ENCODE data around the gene ABCA6.

Gene ABCA6

DNA sequence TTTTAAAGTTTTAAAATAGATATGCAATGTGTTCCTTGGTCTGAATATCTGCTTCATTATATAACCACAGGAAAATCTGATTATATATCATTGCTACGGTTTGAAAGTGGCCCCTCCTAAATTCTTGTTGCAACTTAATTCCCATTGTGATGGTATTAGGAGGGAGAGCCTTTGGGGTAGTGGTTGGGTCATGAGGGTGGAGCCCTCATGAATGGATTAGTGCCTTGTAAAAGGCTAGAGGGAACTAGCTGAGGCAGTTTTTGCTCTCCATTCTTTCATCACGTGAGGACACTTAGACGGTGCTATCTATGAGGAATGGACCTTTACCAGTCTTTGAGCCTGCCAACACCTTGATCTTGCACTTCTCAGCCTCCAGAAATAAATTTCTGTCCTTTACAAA is 7.6 kb downstream of the ABCA6 start:
- no CpG with 5 or more reads among the region's 3 CpGs for whole genome bisulfite sequencing (ENCODE audit: insufficient coverage, insufficient read length)
- no peaks in the 10 kb centered on the region for H3K4me1 ChIP-seq (ENCODE audit: control insufficient read depth, insufficient read depth, low read length)
- H3K27ac ChIP-seq (ENCODE audit: low read length): no peak overlapping the region
- H3K36me3 ChIP-seq (ENCODE audit: control insufficient read depth, insufficient read depth, low read length): no peaks in the 10 kb centered on the region
- H3K4me3 ChIP-seq (ENCODE audit: low read length): no peak overlapping the region
- H3K27me3 ChIP-seq (ENCODE audit: control insufficient read depth, insufficient read depth, low read length): no peaks in the 10 kb centered on the region
- DNase-seq (ENCODE audit: low read depth, low spot score): no peak
- no peaks in the 10 kb centered on the region for H3K9me3 ChIP-seq (ENCODE audit: control insufficient read depth, insufficient read depth, low read length)

DNA sequence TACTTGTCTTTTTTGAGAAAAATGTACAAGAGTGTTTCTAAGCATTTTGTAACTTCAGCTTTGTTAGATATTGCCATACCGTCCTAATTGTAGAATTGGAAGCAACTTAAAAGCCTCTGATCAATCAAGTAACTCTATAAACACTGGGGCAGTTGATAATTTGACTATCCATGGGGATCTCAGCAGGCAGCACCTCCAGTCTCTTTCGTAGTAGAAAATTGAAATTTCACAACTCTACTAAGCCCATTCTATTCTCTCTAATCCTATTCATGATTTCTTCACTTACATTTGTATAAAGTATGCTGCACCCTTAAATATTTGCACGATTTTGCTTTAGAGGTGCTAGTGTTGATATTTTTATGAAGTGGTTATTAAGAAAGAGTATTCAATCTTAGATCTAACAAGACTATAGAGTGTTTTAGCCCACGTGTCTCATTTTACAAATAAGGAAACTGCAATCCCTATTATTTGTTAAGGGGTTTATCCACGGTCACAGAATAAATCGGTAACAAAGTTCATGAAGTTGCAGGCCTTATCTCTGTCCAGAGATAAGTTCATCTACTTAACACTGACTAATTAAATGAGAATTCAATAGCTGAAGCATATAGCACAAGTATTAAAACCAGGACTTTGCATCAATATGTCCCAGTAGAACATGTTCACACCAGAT is 10.9 kb downstream of the ABCA6 start:
- Histone ChIP-seq H3K36me3 (ENCODE audit: control insufficient read depth, insufficient read depth, low read length) (no peaks in the 10 kb centered on the region), H3K27ac (ENCODE audit: low read length) (no peak overlapping the region), H3K27me3 (ENCODE audit: control insufficient read depth, insufficient read depth, low read length) (no peaks in the 10 kb centered on the region), H3K4me3 (ENCODE audit: low read length) (no peak overlapping the region), H3K4me1 (ENCODE audit: control insufficient read depth, insufficient read depth, low read length) (no peaks in the 10 kb centered on the region), H3K9me3 (ENCODE audit: control insufficient read depth, insufficient read depth, low read length) (no peaks in the 10 kb centered on the region)
- DNase-seq (ENCODE audit: low read depth, low spot score): no peak
- WGBS (ENCODE audit: insufficient coverage, insufficient read length): no CpG with 5 or more reads among the region's 6 CpGs

DNA sequence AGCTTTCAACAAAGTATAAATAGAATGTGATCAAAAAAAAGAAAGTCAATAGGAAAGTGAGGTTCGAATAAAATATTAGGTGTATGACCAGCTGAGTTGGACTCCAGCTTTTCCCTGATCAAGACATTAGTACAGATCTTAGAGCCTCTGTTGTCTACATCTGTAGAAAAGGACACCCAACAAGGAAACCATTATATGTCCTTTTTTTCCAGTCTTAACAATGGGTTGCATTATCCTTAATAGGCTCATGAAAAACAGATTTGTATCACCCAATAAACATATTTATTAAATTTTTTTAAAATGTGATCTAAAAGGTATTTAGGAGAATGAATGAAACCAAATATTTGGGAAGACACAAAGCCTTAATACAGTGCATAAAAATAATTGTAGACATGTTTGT is 18.1 kb downstream of the ABCA6 start:
- WGBS (ENCODE audit: insufficient coverage, insufficient read length): no CpG with 5 or more reads among the region's 1 CpG
- H3K36me3 ChIP-seq (ENCODE audit: control insufficient read depth, insufficient read depth, low read length): no peaks in the 10 kb centered on the region

DNA sequence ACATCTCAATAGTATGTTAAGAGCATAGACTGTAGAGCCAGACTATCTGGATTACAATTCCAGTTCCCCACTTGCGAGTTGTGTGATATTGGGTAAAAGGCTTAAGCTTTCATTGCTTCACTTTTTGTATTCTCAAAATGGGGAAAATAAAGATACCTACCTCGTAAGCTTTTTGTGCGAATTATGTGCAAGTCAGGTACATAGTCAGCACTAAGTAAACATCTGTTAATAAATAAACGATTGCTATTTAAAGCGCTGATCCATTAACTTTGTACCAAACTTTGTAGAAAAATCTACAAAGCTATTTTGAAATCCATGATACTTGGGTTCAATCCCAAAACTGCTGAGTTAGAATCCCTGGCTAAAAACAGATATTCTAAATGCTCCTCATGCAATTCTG is 19.6 kb downstream of the ABCA6 start:
- no peak overlapping the region for H3K4me3 ChIP-seq (ENCODE audit: low read length)
- WGBS (ENCODE audit: insufficient coverage, insufficient read length): no CpG with 5 or more reads among the region's 5 CpGs
- H3K27ac ChIP-seq (ENCODE audit: low read length): no peak overlapping the region

More for the DNA sequence above, 18.1 kb downstream of the ABCA6 start:
- H3K4me1 ChIP-seq (ENCODE audit: control insufficient read depth, insufficient read depth, low read length): no peaks in the 10 kb centered on the region
- H3K9me3 ChIP-seq (ENCODE audit: control insufficient read depth, insufficient read depth, low read length): no peaks in the 10 kb centered on the region
- no peak for DNase-seq (ENCODE audit: low read depth, low spot score)
- no peak overlapping the region for H3K4me3 ChIP-seq (ENCODE audit: low read length)
- H3K27ac ChIP-seq (ENCODE audit: low read length): no peak overlapping the region
- no peaks in the 10 kb centered on the region for H3K27me3 ChIP-seq (ENCODE audit: control insufficient read depth, insufficient read depth, low read length)

DNA sequence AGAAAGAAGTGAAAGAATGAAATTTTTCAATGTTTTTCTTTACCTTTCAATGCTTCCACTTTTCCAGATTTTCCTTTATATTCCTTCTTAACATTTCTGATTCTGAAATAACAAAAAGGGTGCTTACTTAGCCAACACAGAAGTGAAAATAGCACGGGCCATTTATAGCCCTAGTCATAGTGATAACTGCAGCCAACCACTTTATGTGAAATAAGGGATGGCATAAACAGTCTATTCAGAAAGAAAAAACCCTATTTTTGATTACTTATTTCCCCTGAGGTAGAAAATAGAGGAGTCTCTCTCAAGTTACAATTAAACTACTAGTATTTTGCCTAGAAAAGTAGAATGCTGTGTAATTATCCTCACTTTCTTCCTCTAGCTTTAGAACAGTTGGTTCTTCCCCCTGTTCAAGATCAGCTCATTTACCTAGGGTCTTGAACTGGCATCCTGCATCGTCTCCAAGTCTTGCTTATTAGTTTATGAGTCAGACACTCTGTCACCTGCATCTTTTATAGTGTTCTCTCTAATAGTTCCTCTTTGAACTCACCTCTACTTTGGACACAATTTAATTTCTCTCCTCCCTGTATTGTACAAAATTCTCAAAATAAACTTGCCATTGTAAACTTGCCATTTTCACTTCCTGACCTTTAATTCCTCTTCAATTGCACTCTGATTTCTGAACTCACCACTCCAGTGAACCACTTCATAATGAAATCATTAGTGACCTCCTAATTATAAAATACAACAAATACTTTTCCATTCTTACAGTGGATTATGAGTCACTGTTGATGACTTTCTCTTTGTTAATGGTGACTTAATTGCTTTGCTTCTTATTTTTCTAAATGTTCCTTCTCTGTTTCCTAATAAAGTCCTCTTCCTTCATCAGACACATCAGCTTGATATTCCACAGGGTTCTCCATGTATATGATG is 23.6 kb downstream of the ABCA6 start:
- Histone ChIP-seq H3K27ac (ENCODE audit: low read length) (no peak overlapping the region), H3K4me1 (ENCODE audit: control insufficient read depth, insufficient read depth, low read length) (no peaks in the 10 kb centered on the region), H3K9me3 (ENCODE audit: control insufficient read depth, insufficient read depth, low read length) (no peaks in the 10 kb centered on the region), H3K36me3 (ENCODE audit: control insufficient read depth, insufficient read depth, low read length) (no peaks in the 10 kb centered on the region), H3K4me3 (ENCODE audit: low read length) (no peak overlapping the region), H3K27me3 (ENCODE audit: control insufficient read depth, insufficient read depth, low read length) (no peaks in the 10 kb centered on the region)
- WGBS (ENCODE audit: insufficient coverage, insufficient read length): no CpG with 5 or more reads among the region's 2 CpGs
- no peak for DNase-seq (ENCODE audit: low read depth, low spot score)

More for the DNA sequence above, 19.6 kb downstream of the ABCA6 start:
- Histone ChIP-seq H3K27me3 (ENCODE audit: control insufficient read depth, insufficient read depth, low read length) (no peaks in the 10 kb centered on the region), H3K36me3 (ENCODE audit: control insufficient read depth, insufficient read depth, low read length) (no peaks in the 10 kb centered on the region), H3K4me1 (ENCODE audit: control insufficient read depth, insufficient read depth, low read length) (no peaks in the 10 kb centered on the region), H3K9me3 (ENCODE audit: control insufficient read depth, insufficient read depth, low read length) (no peaks in the 10 kb centered on the region)
- no peak for DNase-seq (ENCODE audit: low read depth, low spot score)

DNA sequence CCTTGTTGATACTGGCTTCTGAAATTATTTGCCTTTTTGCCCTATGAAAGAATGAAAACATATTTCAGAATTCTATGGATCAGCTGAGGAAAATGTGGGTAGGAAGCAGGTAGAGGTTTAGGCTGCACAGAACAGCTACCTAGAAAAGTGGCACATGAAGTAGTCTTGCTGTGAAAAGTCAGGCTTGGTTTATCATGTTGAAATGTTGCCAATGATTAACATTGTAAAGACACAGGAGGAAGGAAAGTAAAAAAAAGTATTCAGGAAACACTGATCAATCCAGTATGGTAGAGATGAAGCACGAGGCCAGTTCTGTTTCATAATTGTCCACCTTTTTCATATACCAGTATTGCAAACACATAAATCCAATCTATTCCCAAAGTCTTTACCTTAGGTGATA is 29.9 kb downstream of the ABCA6 start:
- no peaks in the 10 kb centered on the region for H3K27me3 ChIP-seq (ENCODE audit: control insufficient read depth, insufficient read depth, low read length)
- H3K36me3 ChIP-seq (ENCODE audit: control insufficient read depth, insufficient read depth, low read length): no peaks in the 10 kb centered on the region
- no peak overlapping the region for H3K27ac ChIP-seq (ENCODE audit: low read length)
- no peak overlapping the region for H3K4me3 ChIP-seq (ENCODE audit: low read length)
- DNase-seq (ENCODE audit: low read depth, low spot score): no peak
- no CpG with 5 or more reads among the region's 1 CpG for WGBS (ENCODE audit: insufficient coverage, insufficient read length)
- no peaks in the 10 kb centered on the region for H3K4me1 ChIP-seq (ENCODE audit: control insufficient read depth, insufficient read depth, low read length)
- no peaks in the 10 kb centered on the region for H3K9me3 ChIP-seq (ENCODE audit: control insufficient read depth, insufficient read depth, low read length)

DNA sequence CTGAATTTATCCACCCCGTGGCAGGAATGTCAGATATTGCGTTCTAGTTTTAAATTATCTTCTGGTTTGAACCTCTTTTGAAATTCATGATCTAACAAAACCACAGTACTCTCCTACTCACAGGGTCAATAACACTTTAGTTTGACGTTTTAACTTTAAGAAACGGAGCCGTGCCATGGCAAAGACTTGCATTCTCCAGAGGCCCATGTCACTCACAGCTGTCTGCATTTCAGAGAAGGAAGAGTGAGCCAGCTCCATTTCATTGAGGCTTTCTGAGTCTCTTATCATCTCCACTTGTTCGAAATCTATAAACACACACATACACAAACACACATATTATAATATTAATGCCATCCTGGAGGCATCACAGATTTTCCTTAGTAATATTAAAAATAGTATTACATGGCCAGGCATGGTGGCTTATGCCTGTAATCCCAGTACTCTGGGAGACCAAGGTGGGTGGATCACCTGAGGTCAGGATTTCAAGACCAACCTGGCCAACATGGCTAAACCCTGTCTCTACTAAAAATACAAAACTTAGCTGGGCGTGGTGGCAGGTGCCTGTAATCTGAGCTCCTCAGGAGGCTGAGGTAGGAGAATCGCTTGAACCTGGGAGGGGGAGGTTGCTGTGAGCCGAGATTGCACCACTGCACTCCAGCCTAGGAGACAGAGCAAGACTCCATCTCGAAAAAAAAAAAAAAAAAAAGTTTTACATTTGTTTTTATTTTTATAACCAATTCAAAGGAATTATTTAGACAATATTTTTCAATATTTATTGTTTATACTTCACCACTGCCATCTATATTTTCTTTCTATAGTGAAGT is 35.6 kb downstream of the ABCA6 start:
- no peak overlapping the region for H3K27ac ChIP-seq (ENCODE audit: low read length)
- no peaks in the 10 kb centered on the region for H3K36me3 ChIP-seq (ENCODE audit: control insufficient read depth, insufficient read depth, low read length)
- 100% methylated on average over 1 of the region's 10 CpGs for WGBS (ENCODE audit: insufficient coverage, insufficient read length)
- no peak overlapping the region for H3K4me3 ChIP-seq (ENCODE audit: low read length)
- no peaks in the 10 kb centered on the region for H3K9me3 ChIP-seq (ENCODE audit: control insufficient read depth, insufficient read depth, low read length)
- no peak for DNase-seq (ENCODE audit: low read depth, low spot score)
- no peaks in the 10 kb centered on the region for H3K27me3 ChIP-seq (ENCODE audit: control insufficient read depth, insufficient read depth, low read length)
- H3K4me1 ChIP-seq (ENCODE audit: control insufficient read depth, insufficient read depth, low read length): no peaks in the 10 kb centered on the region

DNA sequence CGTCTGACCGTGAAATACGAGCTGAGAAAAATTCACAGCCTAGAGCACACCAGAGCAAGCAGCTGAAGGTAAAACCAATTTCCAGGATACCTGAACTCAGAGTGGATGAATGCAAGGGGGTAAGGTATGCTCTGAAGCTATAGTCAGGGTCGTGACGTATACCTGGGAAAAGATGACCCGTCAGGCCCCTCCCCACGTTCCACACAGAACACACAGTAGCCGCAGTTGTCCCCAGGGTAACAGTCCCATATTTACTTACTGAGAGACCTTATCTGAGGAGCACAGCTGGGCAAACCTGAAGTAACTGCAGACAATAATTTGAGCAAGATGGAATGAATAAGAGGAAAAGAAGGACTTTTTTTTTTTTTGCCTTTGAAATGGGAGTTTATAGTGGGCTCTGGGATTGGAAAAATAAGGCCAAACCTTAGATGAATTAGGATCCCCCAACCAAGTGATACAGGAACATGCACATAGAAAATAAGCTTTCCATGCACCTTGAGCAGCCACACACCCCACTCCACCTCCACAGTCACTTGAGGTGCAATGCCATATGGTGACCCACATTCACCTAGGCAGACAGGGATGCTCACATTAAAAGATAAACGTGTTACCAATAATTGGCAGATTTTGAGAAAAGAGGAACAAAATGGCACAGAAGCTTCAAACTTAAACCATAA is 38.0 kb downstream of the ABCA6 start:
- H3K9me3 ChIP-seq (ENCODE audit: control insufficient read depth, insufficient read depth, low read length): no peaks in the 10 kb centered on the region
- no peaks in the 10 kb centered on the region for H3K36me3 ChIP-seq (ENCODE audit: control insufficient read depth, insufficient read depth, low read length)
- DNase-seq (ENCODE audit: low read depth, low spot score): no peak
- H3K27me3 ChIP-seq (ENCODE audit: control insufficient read depth, insufficient read depth, low read length): no peaks in the 10 kb centered on the region
- no peak overlapping the region for H3K4me3 ChIP-seq (ENCODE audit: low read length)
- H3K27ac ChIP-seq (ENCODE audit: low read length): no peak overlapping the region
- no CpG with 5 or more reads among the region's 9 CpGs for WGBS (ENCODE audit: insufficient coverage, insufficient read length)
- no peaks in the 10 kb centered on the region for H3K4me1 ChIP-seq (ENCODE audit: control insufficient read depth, insufficient read depth, low read length)

DNA sequence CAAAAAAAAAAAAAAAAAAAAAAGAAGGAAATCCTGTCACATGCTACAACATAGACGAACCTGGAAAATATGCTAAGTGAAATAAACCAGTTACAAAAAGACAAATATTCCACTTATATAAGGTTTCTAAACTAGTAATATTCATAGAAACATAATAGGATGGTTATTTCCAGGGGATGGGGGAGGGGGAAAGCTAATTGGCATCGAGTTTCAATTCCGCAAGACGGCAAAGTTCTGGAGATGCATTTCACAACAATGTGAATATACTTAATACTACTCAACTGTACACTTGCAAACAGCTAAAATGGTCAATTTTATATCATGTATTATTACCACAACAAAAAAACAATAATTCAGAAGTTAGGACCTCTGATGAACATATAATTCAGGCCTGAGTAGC is 43.1 kb downstream of the ABCA6 start:
- Histone ChIP-seq H3K27ac (ENCODE audit: low read length) (no peak overlapping the region), H3K36me3 (ENCODE audit: control insufficient read depth, insufficient read depth, low read length) (no peaks in the 10 kb centered on the region), H3K4me3 (ENCODE audit: low read length) (no peak overlapping the region), H3K9me3 (ENCODE audit: control insufficient read depth, insufficient read depth, low read length) (no peaks in the 10 kb centered on the region), H3K27me3 (ENCODE audit: control insufficient read depth, insufficient read depth, low read length) (no peaks in the 10 kb centered on the region), H3K4me1 (ENCODE audit: control insufficient read depth, insufficient read depth, low read length) (no peaks in the 10 kb centered on the region)
- no peak for DNase-seq (ENCODE audit: low read depth, low spot score)
- WGBS (ENCODE audit: insufficient coverage, insufficient read length): no CpG with 5 or more reads among the region's 4 CpGs

DNA sequence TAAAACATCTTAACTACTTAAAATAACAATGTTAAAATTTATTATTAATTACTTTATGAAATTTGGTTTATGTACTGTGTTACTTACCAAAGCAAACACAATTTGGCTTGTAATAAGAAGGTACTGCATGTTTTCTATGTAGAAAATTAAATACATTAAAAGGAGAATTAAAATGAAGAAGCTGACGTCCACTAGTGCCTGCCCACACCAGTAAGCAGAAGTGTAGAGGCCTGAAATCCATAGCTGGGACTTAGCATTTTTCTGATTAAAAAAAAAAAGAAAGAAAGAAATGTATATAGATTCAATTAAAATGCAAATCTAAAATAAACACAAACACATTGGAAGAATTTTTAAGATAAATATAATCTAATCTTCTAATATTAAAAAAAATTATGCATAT is 45.2 kb downstream of the ABCA6 start:
- Histone ChIP-seq H3K4me3 (ENCODE audit: low read length) (no peak overlapping the region), H3K4me1 (ENCODE audit: control insufficient read depth, insufficient read depth, low read length) (no peaks in the 10 kb centered on the region), H3K27me3 (ENCODE audit: control insufficient read depth, insufficient read depth, low read length) (no peaks in the 10 kb centered on the region), H3K27ac (ENCODE audit: low read length) (no peak overlapping the region), H3K36me3 (ENCODE audit: control insufficient read depth, insufficient read depth, low read length) (no peaks in the 10 kb centered on the region), H3K9me3 (ENCODE audit: control insufficient read depth, insufficient read depth, low read length) (no peaks in the 10 kb centered on the region)
- WGBS (ENCODE audit: insufficient coverage, insufficient read length): no CpG with 5 or more reads among the region's 1 CpG
- DNase-seq (ENCODE audit: low read depth, low spot score): no peak
